ENCODE results near the gene SCAPER.
A peak's percentile ranks its signal among the peaks of the same experiment; 100 is the strongest.

Gene SCAPER

DNA sequence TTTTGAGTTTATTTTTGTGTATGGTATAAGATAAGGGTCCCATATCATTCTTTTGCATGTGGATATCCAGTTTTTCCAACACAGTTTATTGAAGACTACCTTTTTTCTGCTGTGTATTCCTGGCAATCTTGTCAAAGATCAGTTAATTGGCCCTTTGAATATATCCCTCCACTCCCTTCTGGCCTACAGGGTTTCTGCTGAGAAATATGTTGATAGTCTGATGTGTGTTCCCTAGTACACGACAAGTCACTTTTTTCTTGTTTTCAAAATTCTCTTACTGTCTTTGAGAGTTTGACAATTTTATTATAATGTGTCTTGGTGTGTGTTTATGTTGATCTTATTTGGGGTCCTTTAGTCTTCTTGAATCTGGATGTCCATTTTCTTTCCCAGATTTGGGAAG is 439.4 kb downstream of the SCAPER start:
- TF ChIP-seq, protein P1, sequence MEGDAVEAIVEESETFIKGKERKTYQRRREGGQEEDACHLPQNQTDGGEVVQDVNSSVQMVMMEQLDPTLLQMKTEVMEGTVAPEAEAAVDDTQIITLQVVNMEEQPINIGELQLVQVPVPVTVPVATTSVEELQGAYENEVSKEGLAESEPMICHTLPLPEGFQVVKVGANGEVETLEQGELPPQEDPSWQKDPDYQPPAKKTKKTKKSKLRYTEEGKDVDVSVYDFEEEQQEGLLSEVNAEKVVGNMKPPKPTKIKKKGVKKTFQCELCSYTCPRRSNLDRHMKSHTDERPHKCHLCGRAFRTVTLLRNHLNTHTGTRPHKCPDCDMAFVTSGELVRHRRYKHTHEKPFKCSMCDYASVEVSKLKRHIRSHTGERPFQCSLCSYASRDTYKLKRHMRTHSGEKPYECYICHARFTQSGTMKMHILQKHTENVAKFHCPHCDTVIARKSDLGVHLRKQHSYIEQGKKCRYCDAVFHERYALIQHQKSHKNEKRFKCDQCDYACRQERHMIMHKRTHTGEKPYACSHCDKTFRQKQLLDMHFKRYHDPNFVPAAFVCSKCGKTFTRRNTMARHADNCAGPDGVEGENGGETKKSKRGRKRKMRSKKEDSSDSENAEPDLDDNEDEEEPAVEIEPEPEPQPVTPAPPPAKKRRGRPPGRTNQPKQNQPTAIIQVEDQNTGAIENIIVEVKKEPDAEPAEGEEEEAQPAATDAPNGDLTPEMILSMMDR (IDR thresholded peaks at IDR 0.05; ENCODE audit: low read length, missing control alignments) = no peak
- no peak overlapping the region for H3K4me3 ChIP-seq (replicated peaks; ENCODE audit: low read depth, low read length)
- DNase-seq (ENCODE audit: low read depth) = no peak

DNA sequence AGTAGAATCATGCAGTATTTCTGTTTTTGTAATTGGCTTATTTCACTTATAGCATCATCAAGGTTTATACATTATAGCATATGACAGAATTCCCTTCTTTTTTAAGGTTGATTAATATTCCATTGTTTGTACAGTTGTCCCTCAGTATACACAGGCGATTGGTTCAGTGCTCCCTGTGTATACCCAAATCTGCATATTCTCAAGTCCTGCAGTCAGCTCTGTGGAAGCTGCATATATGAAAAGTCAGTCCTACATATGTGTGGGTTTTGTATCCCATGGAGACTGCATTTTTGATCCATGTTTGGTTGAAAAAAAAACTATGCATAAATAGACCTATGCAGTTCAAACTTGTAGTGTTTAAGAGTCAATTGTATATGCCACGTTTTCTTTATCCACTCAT is 440.9 kb downstream of the SCAPER start:
- TF ChIP-seq, protein P1 (IDR thresholded peaks at IDR 0.05; ENCODE audit: low read length, missing control alignments) = no peak
- no peak overlapping the region for H3K4me3 ChIP-seq (replicated peaks; ENCODE audit: low read depth, low read length)
- no peak for DNase-seq (ENCODE audit: low read depth)

DNA sequence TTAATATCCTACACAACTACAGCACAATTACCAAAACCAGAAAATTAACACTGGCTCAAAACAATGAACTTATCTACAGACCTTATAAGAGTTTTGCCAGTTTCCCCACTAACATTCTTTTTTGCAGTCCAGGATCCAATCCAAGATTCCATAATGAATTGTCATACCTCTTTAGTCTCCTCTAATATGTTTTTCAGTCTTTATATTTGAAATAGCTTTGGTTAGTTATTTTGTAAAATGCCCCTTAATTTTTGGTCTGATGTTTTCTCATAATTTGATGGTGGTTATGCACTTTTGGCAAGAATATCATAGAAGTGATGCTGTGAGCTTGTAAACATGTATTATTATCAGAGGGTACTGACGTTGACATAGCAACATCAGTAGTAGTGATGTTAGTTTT is 444.3 kb downstream of the SCAPER start:
- no peak overlapping the region for H3K4me3 ChIP-seq (replicated peaks; ENCODE audit: low read depth, low read length)
- TF ChIP-seq, protein P1 (IDR thresholded peaks at IDR 0.05; ENCODE audit: low read length, missing control alignments) = no peak
- DNase-seq (ENCODE audit: low read depth) = peak; percentile 38

DNA sequence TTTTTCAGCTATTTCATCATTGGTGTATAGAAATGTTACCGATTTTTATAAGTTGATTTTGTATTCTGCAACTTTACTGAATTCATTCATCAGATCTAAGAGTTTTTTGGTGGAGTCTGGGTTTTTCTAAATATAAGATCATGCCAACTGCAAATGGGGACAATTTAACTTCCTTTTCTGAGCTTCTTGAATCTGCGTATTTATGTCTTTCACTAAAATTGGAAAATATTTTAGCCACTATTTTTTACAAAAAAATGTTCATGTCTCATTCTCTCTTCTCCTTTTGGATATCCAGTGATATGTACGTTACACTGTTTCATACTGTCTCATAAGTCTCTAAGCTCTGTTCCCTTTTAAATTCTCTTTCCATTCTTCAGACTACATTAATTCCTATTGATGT is 444.8 kb downstream of the SCAPER start:
- TF ChIP-seq, protein P1 (IDR thresholded peaks at IDR 0.05; ENCODE audit: low read length, missing control alignments) = no peak
- DNase-seq (ENCODE audit: low read depth) = no peak

DNA sequence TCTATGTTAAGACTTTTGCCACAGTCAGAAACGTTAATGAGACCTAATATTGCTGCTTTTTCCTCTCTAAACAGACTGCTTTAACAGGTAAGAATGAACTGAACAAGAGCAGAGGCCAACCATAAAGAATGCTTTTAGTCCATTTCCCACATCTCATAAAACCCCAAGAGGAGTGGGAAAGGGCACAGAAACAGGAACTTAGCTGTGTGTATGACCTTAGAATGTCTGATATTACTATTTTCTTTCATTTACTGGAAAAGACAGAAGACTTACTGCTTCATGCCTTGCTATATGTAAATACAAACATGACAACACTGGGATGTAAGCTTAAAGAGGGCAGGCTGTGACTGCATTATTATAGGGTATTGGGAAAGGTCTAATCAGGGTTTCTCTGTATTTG is 453.6 kb downstream of the SCAPER start:
- no peak overlapping the region for H3K4me3 ChIP-seq (replicated peaks; ENCODE audit: low read depth, low read length)
- TF ChIP-seq, protein P1 (IDR thresholded peaks at IDR 0.05; ENCODE audit: low read length, missing control alignments) = no peak
- no peak for DNase-seq (ENCODE audit: low read depth)

More for the DNA sequence above, 444.8 kb downstream of the SCAPER start:
- no peak overlapping the region for H3K4me3 ChIP-seq (replicated peaks; ENCODE audit: low read depth, low read length)

DNA sequence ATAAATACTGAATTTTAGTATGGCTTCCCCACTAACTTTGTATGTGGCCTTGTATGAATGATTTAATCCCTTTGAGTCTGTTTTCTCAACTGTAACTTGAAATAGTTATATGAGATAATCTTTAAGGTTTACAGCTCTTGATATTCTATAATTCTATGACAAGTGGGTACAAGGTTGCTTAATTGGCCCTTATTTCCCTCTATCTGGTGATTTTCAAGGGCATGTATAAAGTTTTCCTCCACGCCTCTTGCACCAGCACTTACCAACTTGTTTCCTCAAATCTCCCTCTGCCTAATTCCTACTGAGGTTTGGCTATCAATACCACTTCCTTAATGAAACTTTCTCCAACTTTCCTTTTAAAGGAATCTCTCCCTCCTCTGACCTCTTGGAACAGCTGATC is 455.7 kb downstream of the SCAPER start:
- DNase-seq (ENCODE audit: low read depth) = no peak
- TF ChIP-seq, protein P1 (IDR thresholded peaks at IDR 0.05; ENCODE audit: low read length, missing control alignments) = no peak
- no peak overlapping the region for H3K4me3 ChIP-seq (replicated peaks; ENCODE audit: low read depth, low read length)

DNA sequence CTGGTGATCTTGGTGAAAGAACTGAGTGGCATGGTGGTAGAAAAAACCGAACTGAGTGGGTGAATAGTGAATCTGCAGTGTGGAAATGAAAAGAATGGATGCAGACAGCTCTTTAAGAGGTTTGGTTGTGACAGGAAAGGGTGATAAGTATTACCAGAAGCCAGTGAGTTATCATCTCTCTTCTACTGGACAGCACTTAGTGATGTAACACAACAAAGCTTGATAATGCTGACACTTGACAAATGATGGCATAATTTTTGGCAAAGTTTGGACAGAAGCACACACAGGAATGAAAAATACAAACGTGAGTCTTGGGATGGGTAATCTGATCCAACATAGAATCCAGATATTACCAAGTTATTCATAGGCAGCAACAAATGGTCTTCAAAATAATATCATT is 456.4 kb downstream of the SCAPER start:
- TF ChIP-seq, protein P1 (IDR thresholded peaks at IDR 0.05; ENCODE audit: low read length, missing control alignments) = no peak
- DNase-seq (ENCODE audit: low read depth) = no peak
- no peak overlapping the region for H3K4me3 ChIP-seq (replicated peaks; ENCODE audit: low read depth, low read length)

Data from fibroblast of pulmonary artery (primary cell).